DND-41 (cell line): ENCODE data around the gene COA5.

Source experiments
- ATAC-seq: fragments of 200-7000 bp; cut with Tn5 transposase; 3 replicates; pipeline ENCODE4 v1.9.1; 2021; ENCODE audit warnings: low read depth; ENCODE audit not compliant: insufficient read depth
- DNase-seq: peaks from one replicate; pipeline ENCODE4 v3.0.0-alpha.2; 2020
- H2AFZ ChIP-seq: 2 replicates; pipeline ENCODE4 v1.6.0; 2012; ENCODE audit warnings: low read depth, low read length
- H3K27ac ChIP-seq: 2 replicates; pipeline ENCODE4 v1.5.1; 2012; ENCODE audit warnings: low read length, inconsistent platforms
- H3K27me3 ChIP-seq: fragments of 200-600 bp; sonication (generic); 2 replicates; pipeline ENCODE4 v1.6.0; 2012; ENCODE audit warnings: low read length, mild to moderate bottlenecking, inconsistent platforms; ENCODE audit not compliant: insufficient read depth, poor library complexity
- H3K36me3 ChIP-seq: 2 replicates; pipeline ENCODE4 v1.5.1; 2012; ENCODE audit warnings: low read length, inconsistent platforms; ENCODE audit not compliant: insufficient read depth
- H3K4me1 ChIP-seq: 2 replicates; pipeline ENCODE4 v1.5.1; 2012; ENCODE audit warnings: mild to moderate bottlenecking, low read length; ENCODE audit not compliant: insufficient read depth
- H3K4me2 ChIP-seq: 2 replicates; pipeline ENCODE4 v1.6.0; 2012; ENCODE audit warnings: mild to moderate bottlenecking, moderate library complexity, low read length, inconsistent platforms; ENCODE audit not compliant: insufficient read depth
- H3K4me3 ChIP-seq, 2 experiments: fragments of 200-600 bp in 1 of 2; shearing (Covaris generic) in 1 of 2; 2 replicates each; pipeline ENCODE4 v1.5.1; 2012 to 2016; ENCODE audit warnings: inconsistent platforms in 2 of 2, low read length in 2 of 2, mild to moderate bottlenecking in 2 of 2, low read depth in 1 of 2, moderate library complexity in 1 of 2
- H3K79me2 ChIP-seq: 2 replicates; pipeline ENCODE4 v1.6.0; 2012; ENCODE audit warnings: low read length, inconsistent platforms; ENCODE audit not compliant: insufficient read depth
- H3K9ac ChIP-seq: 2 replicates; pipeline ENCODE4 v1.6.0; 2012; ENCODE audit warnings: low read depth, mild to moderate bottlenecking, inconsistent platforms, low read length, moderate library complexity
- H3K9me3 ChIP-seq: 2 replicates; pipeline ENCODE4 v1.5.1; 2012; ENCODE audit warnings: low read length, moderate library complexity, mild to moderate bottlenecking, inconsistent platforms; ENCODE audit not compliant: insufficient read depth, severe bottlenecking
- H4K20me1 ChIP-seq: 2 replicates; pipeline ENCODE4 v1.6.0; 2012; ENCODE audit warnings: low read length; ENCODE audit not compliant: insufficient read depth
- EZH2 ChIP-seq: IDR thresholded peaks from 3 replicates; pipeline ENCODE4 v1.6.1; 2012; ENCODE audit warnings: borderline replicate concordance, low read depth, mild to moderate bottlenecking, moderate library complexity, low read length, inconsistent platforms; ENCODE audit not compliant: severe bottlenecking
- TF ChIP-seq, protein P1 (sequence below): IDR thresholded peaks from 2 replicates; pipeline ENCODE4 v1.5.1; 2012; ENCODE audit warnings: borderline replicate concordance, low read length, moderate library complexity, mild to moderate bottlenecking; ENCODE audit not compliant: poor library complexity, severe bottlenecking; ENCODE audit errors: extremely low read depth

COA5 gene

DNA sequence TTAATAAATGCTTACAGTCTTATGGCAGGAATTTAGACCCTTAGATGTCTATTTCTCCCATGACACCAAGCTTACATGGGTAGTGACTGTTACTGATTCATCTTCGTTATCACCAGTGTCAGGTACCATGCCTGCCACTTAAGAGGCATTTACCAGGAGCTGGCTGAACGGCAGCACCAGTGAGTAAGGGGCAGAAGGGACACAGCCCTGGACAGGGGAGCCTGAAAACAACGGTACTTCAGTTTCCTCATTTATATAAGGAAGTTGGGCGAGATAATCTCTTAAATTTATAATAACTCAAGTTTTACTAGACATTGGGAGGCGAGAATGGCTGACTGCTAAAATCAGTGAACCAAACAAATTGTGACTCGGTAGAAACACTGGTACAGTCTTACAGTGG, 1.2 kb downstream of the COA5 start:
- Histone ChIP-seq H3K79me2 (peaks cover 72% of the 10 kb centered on the region), H4K20me1 (no peaks in the 10 kb centered on the region), H3K9ac (peak overlapping the region; percentile 91), H2AFZ (no peak overlapping the region), H3K36me3 (peaks cover 37% of the 10 kb centered on the region), H3K27ac (peak overlapping the region; percentile 94), H3K4me2 (peak overlapping the region; percentile 83), H3K4me3 (peak overlapping the region; percentile 86 to 94; a peak in 3 of 4 replicates), H3K4me1 (peaks cover 45% of the 10 kb centered on the region), H3K27me3 (no peaks in the 10 kb centered on the region), H3K9me3 (no peaks in the 10 kb centered on the region)
- no peak for ATAC-seq
- TF ChIP-seq EZH2, result no peak
- DNase-seq, result no peak

DNA sequence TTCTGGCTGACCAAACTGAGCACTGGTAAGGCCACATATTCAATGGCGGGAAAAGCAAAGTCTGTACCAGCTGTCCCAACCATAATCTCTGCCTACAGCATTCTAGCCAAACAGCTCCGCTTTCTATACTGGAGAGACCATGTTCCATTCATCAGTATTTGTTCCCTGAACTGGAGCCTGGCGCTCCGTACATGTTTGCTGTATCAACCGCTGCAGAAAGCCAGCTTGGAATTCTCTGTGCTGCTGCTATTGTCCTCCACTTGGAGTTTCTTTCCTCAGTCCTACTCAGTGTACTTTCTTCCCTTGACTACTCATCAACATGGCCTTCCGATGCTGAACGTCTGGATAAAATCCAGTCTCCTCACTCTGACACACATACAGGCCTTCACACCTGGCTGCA, 1.9 kb downstream of the COA5 start:
- H3K4me2 ChIP-seq, result peak overlapping the region; percentile 83
- peaks cover 39% of the 10 kb centered on the region for H3K36me3 ChIP-seq
- no peaks in the 10 kb centered on the region for H4K20me1 ChIP-seq
- no peaks in the 10 kb centered on the region for H3K9me3 ChIP-seq
- no peak overlapping the region for H2AFZ ChIP-seq
- DNase-seq, result no peak
- peaks cover 69% of the 10 kb centered on the region for H3K79me2 ChIP-seq
- ATAC-seq, result no peak
- H3K4me1 ChIP-seq, result peaks cover 45% of the 10 kb centered on the region
- H3K9ac ChIP-seq, result no peak overlapping the region
- H3K27ac ChIP-seq, result no peak overlapping the region; the same call in 1 of the 2 replicates
- H3K27me3 ChIP-seq, result no peaks in the 10 kb centered on the region
- TF ChIP-seq, protein P1, sequence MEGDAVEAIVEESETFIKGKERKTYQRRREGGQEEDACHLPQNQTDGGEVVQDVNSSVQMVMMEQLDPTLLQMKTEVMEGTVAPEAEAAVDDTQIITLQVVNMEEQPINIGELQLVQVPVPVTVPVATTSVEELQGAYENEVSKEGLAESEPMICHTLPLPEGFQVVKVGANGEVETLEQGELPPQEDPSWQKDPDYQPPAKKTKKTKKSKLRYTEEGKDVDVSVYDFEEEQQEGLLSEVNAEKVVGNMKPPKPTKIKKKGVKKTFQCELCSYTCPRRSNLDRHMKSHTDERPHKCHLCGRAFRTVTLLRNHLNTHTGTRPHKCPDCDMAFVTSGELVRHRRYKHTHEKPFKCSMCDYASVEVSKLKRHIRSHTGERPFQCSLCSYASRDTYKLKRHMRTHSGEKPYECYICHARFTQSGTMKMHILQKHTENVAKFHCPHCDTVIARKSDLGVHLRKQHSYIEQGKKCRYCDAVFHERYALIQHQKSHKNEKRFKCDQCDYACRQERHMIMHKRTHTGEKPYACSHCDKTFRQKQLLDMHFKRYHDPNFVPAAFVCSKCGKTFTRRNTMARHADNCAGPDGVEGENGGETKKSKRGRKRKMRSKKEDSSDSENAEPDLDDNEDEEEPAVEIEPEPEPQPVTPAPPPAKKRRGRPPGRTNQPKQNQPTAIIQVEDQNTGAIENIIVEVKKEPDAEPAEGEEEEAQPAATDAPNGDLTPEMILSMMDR, result no peak
- no peak for TF ChIP-seq EZH2
- H3K4me3 ChIP-seq, result peak overlapping the region in 1 of 2 experiments; percentile 86; a peak in 1 of 4 replicates

DNA sequence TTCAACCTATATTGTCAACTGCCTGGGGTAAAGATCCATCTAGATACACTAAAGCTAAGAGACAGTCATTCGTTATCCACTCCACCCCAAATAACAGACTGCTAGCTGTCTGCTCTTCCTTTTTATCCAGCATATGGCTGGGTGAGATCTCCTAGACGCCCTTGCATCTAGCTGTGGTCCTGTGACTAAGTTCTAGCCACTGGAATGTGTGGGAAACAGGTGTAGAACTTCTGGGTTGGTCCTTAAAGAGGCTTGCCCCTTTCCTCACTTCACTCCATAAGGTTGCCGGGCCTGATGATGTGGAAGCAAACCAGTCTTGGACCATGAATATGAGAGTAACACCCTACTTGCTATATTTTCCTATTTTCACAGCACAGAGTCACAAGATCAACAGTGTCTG, 3.2 kb downstream of the COA5 start:
- no peak overlapping the region for H3K4me3 ChIP-seq
- peaks cover 33% of the 10 kb centered on the region for H3K36me3 ChIP-seq
- no peak overlapping the region for H3K4me2 ChIP-seq
- TF ChIP-seq, protein P1, result no peak
- no peak for TF ChIP-seq EZH2
- H3K9ac ChIP-seq, result no peak overlapping the region
- peaks cover 32% of the 10 kb centered on the region for H3K4me1 ChIP-seq
- ATAC-seq (no peak), DNase-seq (no peak)
- no peaks in the 10 kb centered on the region for H4K20me1 ChIP-seq
- H3K27me3 ChIP-seq, result no peaks in the 10 kb centered on the region
- H3K9me3 ChIP-seq, result no peaks in the 10 kb centered on the region
- no peak overlapping the region for H2AFZ ChIP-seq
- H3K79me2 ChIP-seq, result peaks cover 56% of the 10 kb centered on the region
- H3K27ac ChIP-seq, result no peak overlapping the region

DNA sequence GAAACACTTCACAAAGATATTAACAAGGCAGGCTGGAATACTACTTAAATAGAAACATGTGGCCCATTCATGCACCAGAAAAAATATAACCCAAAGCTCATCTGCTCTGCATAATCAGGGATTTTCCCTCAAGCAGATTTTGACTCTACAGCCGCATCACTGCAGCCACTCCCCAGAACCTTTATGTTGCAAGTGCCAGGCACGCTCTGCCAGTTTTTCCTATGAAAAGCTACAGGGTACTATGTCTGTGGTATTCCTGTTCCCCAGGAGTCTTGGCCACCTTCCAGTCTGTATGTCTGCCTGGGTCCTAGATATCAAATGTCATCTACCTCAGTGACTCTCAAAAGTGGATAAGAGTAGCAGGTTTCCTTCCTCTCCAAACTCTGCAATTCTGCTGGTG, 3.8 kb downstream of the COA5 start:
- no peaks in the 10 kb centered on the region for H3K9me3 ChIP-seq
- no peaks in the 10 kb centered on the region for H3K27me3 ChIP-seq
- no peak overlapping the region for H3K27ac ChIP-seq
- no peaks in the 10 kb centered on the region for H4K20me1 ChIP-seq
- H3K4me1 ChIP-seq, result peaks cover 27% of the 10 kb centered on the region
- TF ChIP-seq, protein P1, result no peak
- no peak for TF ChIP-seq EZH2
- no peak overlapping the region for H2AFZ ChIP-seq
- H3K79me2 ChIP-seq, result peaks cover 51% of the 10 kb centered on the region
- H3K4me2 ChIP-seq, result no peak overlapping the region
- no peak overlapping the region for H3K4me3 ChIP-seq
- peaks cover 34% of the 10 kb centered on the region for H3K36me3 ChIP-seq
- no peak for ATAC-seq
- DNase-seq, result no peak
- no peak overlapping the region for H3K9ac ChIP-seq
